ENCODE results near the gene SNX32.

SNX32 gene

DNA sequence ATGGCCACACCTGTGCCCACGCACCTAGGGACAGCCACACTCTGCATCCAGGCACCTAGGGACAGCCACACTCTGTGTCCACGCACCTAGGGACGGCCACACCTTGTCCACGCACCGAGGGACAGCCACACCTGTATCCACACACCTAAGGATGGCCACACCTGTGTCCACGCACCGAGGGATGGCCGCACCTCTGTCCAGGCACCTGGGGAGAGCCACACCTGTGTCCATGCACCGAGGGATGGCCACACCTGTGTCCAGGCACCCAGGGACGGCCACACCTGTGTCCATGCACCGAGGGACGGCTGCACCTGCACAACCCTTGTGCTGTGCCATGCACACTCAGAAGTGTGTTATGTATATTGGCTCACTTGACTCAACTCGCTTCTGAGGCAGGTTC is 36.1 kb upstream of the SNX32 start:
- no peak for DNase-seq (ENCODE audit: low spot score)

- DNase-seq (ENCODE audit: low spot score) = no peak
Observed at GRCh38 chr11:65798882-65799281, 34.9 kb upstream of the SNX32 start.

- no peak for DNase-seq (ENCODE audit: low spot score)
Observed at GRCh38 chr11:65801153-65801987, 32.4 kb upstream of the SNX32 start.

GRCh38 chr11:65802841-65803240 is 30.9 kb upstream of the SNX32 start:
- no peak for DNase-seq (ENCODE audit: low spot score)

GRCh38 chr11:65803797-65804492 is 29.8 kb upstream of the SNX32 start:
- DNase-seq (ENCODE audit: low spot score) = no peak

DNA sequence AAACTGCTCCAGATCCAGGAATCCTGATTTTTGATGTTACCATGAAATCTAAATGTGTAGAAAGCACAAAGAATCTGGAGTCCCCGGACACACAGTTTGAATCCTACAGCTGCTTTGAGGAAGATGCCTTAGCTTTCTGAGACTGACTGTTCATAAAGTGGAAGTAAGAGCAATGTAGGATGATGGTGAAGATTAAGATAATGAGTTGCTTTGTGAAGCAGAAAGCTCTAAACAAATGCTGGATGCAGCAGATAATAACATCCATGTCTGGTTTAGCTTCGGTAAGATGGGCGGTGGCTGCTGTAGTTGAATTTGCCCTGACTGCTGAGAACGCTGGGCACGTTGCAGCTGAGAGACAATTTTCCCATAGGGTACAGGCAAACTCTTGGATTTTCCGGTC is 26.8 kb upstream of the SNX32 start:
- no peak for DNase-seq (ENCODE audit: low spot score)

- DNase-seq (ENCODE audit: low spot score) = no peak
Observed at GRCh38 chr11:65808744-65809341, 24.9 kb upstream of the SNX32 start.

GRCh38 chr11:65809496-65809895 is 24.3 kb upstream of the SNX32 start:
- no peak for DNase-seq (ENCODE audit: low spot score)

DNA sequence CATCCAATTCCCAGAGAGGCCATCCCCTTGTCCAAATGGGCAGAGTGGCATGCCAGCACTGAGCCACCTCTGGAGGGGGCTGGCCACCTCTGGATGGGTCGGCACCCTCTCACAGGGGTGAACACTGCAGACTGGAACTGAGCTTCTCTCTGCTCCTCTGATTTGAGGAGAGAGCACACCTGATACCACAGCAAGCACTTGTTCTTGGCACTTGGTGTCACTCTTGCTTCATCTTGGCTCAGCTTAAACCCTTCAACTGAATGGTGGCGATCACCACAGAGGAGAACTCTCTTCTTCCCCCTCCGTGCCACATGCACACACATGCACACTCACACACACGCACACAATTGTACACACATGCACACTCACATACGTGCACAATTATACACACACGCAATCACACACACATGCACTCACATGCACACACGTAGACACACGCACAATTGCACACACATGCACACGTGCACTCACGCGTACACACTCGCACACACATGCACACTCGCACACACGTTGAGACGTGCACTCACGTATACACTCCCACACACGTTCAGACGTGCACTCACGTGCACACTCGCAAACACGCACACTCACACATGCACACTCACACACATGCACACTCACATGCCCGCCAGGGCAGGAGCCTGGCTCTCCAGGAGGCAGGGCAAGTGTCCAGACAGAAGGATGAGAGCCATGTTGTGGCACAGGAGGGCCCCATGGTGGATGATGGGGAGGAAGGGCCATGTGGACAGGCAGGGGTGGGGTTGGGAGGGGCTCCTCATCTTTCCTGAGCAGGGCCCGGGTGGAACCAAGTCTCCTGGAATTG is 23.5 kb upstream of the SNX32 start:
- no peak for DNase-seq (ENCODE audit: low spot score)

GRCh38 chr11:65811764-65812475 is 21.8 kb upstream of the SNX32 start:
- DNase-seq (ENCODE audit: low spot score) = no peak

DNA sequence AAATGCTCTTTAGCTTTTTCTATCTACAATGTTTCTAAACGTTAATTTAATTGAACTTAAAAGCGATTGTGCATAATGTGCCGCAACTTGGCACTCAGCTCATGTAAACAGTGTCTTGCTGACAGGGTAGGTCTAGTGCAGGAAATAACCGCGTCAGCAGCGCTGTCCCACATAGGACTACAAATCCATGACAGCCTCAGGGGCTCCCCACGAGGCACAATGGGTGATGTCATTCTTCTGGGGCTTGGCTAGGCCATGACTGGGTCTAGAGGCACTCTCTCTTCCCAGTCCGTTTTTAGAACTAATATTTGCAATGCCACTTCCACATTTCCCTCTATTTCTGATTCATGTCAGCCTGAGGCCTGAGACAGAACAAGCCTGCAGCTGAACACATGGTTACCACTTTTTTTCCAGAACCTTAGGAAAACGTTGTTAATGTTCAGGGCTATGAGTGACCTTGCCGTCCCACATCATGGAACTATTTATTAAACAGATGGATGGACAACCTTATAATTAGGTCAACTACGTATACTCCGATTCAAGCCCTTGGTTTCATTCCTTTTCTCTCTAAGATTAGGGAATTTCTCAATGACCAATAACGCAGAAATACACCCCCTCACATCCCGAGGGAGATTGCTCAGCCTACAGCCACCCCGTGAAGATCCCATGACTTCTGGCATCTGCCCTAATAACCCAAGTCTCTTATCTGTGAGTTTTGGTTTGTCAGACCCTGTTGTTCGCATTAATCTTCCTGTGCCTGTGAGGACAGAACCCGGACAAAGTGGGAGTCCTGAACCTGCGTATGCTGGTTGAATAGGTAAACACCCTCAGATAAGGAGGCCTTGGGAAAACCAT is 19.4 kb upstream of the SNX32 start:
- DNase-seq (ENCODE audit: low spot score) = no peak

DNA sequence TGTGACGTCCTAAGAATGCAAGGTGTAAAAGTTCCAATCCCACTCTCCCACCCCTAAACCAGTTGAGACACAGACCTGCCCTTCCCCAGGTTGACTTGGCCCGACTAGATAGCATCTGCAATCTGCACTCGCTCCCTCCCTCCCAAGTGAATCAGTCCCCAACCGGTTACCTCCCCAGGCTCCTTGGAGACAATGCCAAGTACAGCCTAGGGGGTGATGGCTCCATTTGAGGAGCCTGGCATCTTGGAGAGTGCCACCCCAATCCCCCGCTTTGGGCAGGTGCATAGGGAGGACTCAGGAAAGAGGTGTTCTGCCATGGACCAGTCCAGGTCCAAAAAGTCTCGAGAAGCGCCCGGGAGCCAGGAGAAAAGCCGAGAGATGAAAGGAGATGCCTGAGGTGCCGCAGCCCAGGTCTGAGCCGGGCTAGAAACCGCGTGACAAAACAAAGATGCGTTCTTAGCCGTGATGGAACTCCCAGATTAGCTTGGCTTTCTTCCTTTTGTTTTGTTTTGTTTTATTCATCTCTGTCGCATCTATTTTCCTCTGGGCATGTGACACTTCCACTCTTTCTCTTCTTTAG is 18.7 kb upstream of the SNX32 start:
- DNase-seq (ENCODE audit: low spot score) = no peak

DNA sequence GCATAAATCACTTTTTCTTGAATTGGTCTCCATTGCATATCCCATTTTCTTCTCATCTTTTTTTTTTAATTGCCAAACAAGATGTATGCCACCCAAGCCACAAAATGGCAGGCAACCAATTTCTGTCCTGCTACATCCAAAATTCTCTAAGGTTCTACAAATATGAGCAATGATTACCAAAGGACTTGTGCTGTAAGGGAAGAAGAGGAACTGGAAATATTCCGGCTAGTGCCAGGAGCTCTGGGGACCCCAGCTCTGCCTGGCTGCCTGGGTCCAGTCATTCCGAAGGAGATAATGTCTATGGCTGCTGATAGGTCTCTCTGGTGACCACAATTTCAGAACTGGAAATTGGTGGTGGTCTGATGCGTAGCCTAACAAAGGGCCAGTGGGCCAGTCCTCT is 17.1 kb upstream of the SNX32 start:
- DNase-seq (ENCODE audit: low spot score) = no peak

DNA sequence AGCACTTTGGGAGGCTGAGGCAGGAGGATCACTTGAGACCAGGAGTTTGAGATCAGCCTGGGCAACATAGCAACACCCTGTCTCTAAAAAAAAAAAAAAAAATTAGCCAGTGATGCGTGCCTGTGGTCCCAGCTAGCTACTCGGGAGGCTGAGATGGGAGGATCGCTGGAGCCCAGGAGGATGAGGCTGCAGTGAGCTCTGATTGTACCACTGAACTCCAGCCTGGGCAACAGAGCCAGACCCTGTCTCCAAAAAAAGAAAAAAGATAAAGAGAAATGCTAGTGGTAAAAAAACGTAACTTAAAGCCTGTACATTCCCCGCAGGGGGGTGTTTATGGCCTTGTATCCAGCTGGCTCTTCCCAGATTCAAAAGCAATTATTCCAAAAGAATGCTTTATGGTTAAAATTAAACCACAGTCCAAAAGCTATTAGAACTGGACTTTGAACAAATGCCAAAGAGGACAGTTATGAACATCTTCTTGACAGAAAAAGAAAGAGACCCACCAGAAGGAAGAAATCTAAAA is 16.4 kb upstream of the SNX32 start:
- no peak for DNase-seq (ENCODE audit: low spot score)

DNA sequence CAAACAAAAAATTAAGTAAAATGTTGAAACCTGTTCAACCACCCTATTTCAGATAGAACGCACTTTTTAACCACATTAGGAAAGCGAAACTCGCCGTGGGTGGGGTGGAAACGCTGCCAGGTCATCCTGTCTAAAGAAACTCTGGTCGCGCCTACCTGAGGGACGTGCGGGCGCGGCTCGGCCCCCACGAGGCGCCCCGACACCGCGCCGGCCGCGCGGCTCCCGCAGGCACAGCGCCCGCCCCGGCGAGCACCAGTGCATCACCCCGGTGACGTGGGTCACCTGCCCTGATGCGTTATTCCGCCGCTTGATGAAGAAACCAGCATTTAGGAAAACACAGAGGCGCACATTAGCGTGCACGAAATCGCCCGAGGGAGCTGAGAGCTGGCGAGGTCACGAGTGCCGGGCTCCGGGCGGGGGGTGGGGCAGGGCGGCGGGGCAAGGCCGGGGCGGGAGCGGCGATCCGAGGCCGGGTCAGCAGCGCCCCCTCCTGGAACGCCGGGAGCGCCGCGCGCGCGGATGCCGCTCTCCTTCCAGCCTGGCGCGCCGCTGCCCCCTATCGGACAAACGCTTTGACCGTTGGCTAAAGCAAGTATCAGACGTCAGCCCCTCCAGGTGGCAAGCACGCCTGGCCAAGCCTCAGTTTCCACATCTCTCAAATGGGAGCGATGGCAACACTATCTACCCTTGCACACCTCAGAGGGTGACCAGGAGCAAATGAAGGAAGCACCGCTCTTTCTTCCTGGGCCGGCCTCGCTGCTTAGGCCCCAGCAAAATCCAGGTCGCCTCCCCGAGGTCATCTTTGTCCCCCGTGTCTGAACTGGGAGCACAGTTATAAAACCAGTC is 15.7 kb upstream of the SNX32 start:
- DNase-seq (ENCODE audit: low spot score) = peak; percentile 98

DNA sequence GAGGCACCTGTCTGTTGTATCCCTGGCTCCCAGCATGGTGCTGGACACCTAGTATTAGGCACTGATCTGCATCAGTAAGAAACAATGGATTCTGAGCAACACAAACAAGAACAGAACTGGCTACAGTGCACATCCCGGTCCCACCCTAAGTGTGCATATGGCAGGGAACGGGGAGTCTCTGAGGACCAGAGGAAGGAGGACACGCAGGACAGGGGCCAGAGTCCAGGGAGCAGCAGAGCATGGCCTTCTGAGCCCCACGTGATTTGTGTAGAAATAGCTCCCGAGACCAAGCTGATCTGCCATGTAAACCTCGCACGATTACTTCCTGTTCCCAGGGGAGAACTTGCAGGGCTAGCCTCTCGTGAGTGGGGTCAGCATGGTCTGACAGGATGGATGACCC is 12.7 kb upstream of the SNX32 start:
- DNase-seq (ENCODE audit: low spot score) = no peak

GRCh38 chr11:65822776-65823528 is 10.8 kb upstream of the SNX32 start:
- DNase-seq (ENCODE audit: low spot score) = no peak

DNA sequence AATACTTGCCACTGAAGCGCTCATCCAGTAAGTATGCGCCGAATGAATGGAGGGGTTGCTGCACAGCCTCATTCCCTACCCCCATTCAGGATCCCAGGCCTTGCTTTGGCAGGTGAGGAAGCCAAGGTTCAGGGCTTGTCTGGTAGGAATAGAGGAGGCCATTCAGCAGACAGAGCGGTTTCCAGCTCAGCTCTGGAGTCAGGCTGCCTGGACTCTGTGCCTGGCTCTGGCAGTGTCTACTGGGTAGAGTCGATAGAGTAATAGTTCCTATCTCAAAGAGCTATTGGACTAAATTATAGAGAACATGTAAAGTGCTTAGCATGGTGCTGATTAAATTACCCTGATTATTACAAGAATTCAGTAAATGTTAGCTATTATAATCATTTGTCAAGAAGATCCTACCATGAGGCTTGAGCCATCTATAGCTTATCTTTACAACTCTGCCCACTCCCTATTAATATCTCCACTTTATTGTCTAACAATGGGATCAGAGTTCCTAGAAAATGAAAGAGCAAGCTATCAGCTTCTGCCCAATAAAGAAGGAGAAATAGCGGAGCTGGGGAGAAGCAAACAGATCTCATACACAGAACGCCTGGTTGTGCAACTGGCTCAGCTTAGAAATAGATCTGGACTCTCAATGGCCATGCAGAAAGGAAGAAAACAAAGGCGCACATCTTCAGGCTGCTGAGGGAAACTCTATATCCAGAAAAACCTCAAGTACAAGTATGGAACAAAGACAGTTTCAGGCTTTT is 6.6 kb upstream of the SNX32 start:
- no peak for DNase-seq (ENCODE audit: low spot score)

Measured in AG20443 (cell line).